GM23248 (cell line): ENCODE results near the gene SMC1B.

Source experiments
- EZH2 ChIP-seq: fragments of 200-600 bp; sonication (generic); IDR thresholded peaks from 2 replicates; pipeline ENCODE4 v1.6.1; 2018; ENCODE audit warnings: antibody characterized with exemption, mild to moderate bottlenecking; ENCODE audit not compliant: insufficient read depth, poor library complexity, severe bottlenecking
- EZH2phosphoT487 ChIP-seq: fragments of 200-600 bp; sonication (generic); IDR thresholded peaks from 2 replicates; pipeline ENCODE4 v1.6.1; 2018; ENCODE audit warnings: antibody characterized with exemption, moderate library complexity, mild to moderate bottlenecking, low read depth; ENCODE audit not compliant: insufficient read depth

GRCh38 chr22:45296628-45297297 lies 116.6 kb downstream of the SMC1B start:
- TF ChIP-seq EZH2 (no peak), EZH2phosphoT487 (no peak)
